Keratinocyte (primary cell): ENCODE data around the gene CHRNB4.

ENCODE experiments used
- EZH2 ChIP-seq: IDR thresholded peaks from one replicate; pipeline ENCODE4 v1.6.1; 2012; ENCODE audit warnings: inconsistent platforms, mild to moderate bottlenecking, low read length, moderate library complexity
- TF ChIP-seq, protein P1 (sequence below), 3 experiments: IDR thresholded peaks in 1 of 3; conservative IDR thresholded peaks in 1 of 3; optimal IDR thresholded peaks in 1 of 3; 2 replicates in 2 of 3; 3 replicates in 1 of 3; pipeline versions ENCODE3 to v1.5.1; 2011; ENCODE audit warnings: low read length in 3 of 3, mild to moderate bottlenecking in 3 of 3, moderate library complexity in 2 of 3, control low read depth in 1 of 3, inconsistent platforms in 1 of 3; ENCODE audit not compliant: insufficient read depth in 2 of 3; ENCODE audit errors: extremely low read depth in 1 of 3

DNA sequence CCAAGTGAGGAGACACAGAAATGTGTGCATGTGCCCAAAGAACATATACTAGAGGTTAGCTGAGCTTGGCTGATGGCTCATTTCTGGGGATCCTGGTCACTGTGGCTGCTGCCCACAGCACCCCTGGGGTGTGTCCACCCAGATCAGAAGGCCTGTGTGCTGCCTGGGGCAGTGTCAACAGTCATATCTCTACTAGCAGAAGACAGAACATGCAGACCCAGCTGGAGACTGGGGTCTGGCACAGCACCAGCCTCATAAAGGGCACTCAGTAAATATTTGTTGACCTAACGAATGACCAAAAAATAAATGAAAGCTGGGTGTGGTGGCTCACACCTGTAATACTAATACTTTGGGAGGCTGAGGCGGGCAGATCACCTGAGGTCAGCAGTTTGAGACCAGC is 36.6 kb downstream of the CHRNB4 start:
- TF ChIP-seq, protein P1, sequence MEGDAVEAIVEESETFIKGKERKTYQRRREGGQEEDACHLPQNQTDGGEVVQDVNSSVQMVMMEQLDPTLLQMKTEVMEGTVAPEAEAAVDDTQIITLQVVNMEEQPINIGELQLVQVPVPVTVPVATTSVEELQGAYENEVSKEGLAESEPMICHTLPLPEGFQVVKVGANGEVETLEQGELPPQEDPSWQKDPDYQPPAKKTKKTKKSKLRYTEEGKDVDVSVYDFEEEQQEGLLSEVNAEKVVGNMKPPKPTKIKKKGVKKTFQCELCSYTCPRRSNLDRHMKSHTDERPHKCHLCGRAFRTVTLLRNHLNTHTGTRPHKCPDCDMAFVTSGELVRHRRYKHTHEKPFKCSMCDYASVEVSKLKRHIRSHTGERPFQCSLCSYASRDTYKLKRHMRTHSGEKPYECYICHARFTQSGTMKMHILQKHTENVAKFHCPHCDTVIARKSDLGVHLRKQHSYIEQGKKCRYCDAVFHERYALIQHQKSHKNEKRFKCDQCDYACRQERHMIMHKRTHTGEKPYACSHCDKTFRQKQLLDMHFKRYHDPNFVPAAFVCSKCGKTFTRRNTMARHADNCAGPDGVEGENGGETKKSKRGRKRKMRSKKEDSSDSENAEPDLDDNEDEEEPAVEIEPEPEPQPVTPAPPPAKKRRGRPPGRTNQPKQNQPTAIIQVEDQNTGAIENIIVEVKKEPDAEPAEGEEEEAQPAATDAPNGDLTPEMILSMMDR (optimal IDR thresholded peaks at IDR 0.05 in 1 of 3, IDR thresholded peaks at IDR 0.05 in 1 of 3, conservative IDR thresholded peaks at IDR 0.05 in 1 of 3; ENCODE audit: extremely low read depth in 1 of 3, insufficient read depth in 2 of 3, low read length in 3 of 3): no peak
- TF ChIP-seq EZH2: no peak
